H1 (cell line): ENCODE measurements around the gene KCNQ1. TPM values are rescaled to one million over a fixed set of nuclear protein-coding genes. Genes with fewer than 3 reads are reported as not detected.

Source experiments
- CTCF ChIA-PET: fragments of 300-600 bp; sonication (Branson Sonifier 250); formaldehyde crosslinking; loops from one replicate; lab custom pipeline; 2021; ENCODE audit not compliant: partially characterized antibody; lab: Charles Lee
- POLR2A ChIA-PET: fragments of 300-600 bp; sonication (Branson Sonifier 250); formaldehyde crosslinking; loops from one replicate; lab custom pipeline; 2021; ENCODE audit warnings: inconsistent platforms; ENCODE audit not compliant: partially characterized antibody; lab: Charles Lee
- DNase-seq, 2 experiments: peaks; one replicate each; pipeline versions ENCODE4 v3.0.0 to v3.0.0-alpha.2; 2010 to 2022; ENCODE audit warnings: low spot score in 2 of 2, low read depth in 1 of 2, mixed read lengths in 1 of 2
- FAIRE-seq: peaks from 2 replicates; lab custom pipeline; 2011; peaks lifted over from hg19 to GRCh38; lab: Jason Lieb, UNC
- H2AFZ ChIP-seq: 2 replicates; pipeline ENCODE4 v1.8.1; 2012; ENCODE audit warnings: low read length, inconsistent platforms
- H2AK5ac ChIP-seq: 2 replicates; pipeline ENCODE4 v1.6.1; 2013; ENCODE audit warnings: low read depth, low read length
- H2BK120ac ChIP-seq: replicated peaks from 2 replicates; pipeline ENCODE3; 2013; ENCODE audit warnings: low read depth, low read length, inconsistent platforms
- H2BK12ac ChIP-seq: 2 replicates; pipeline ENCODE4 v1.6.1; 2013; ENCODE audit warnings: low read depth, low read length
- H2BK15ac ChIP-seq: 2 replicates; pipeline ENCODE4 v1.6.1; 2013; ENCODE audit warnings: low read length
- H2BK20ac ChIP-seq: 2 replicates; pipeline ENCODE4 v1.6.1; 2013; ENCODE audit warnings: low read length
- H2BK5ac ChIP-seq: 2 replicates; pipeline ENCODE4 v1.6.1; 2013; ENCODE audit warnings: low read depth, low read length
- H3K14ac ChIP-seq: 2 replicates; pipeline ENCODE4 v1.6.1; 2013; ENCODE audit warnings: inconsistent platforms; ENCODE audit not compliant: insufficient read length
- H3K18ac ChIP-seq: 2 replicates; pipeline ENCODE4 v1.6.1; 2013; ENCODE audit warnings: low read length; ENCODE audit errors: extremely low read depth
- H3K23ac ChIP-seq: 2 replicates; pipeline ENCODE4 v1.6.1; 2013; ENCODE audit warnings: inconsistent platforms; ENCODE audit not compliant: insufficient read length
- H3K23me2 ChIP-seq: 2 replicates; pipeline ENCODE4 v1.6.1; 2013; ENCODE audit warnings: low read depth, low read length
- H3K27ac ChIP-seq: 2 replicates; pipeline ENCODE4 v1.6.1; 2011; ENCODE audit warnings: low read depth, low read length, inconsistent platforms
- H3K27me3 ChIP-seq, 4 experiments: replicated peaks in 1 of 4; 1 replicate in 1 of 4; 2 replicates in 3 of 4; pipeline versions ENCODE4 v1.6.1 to v1.8.1; 2011 to 2013; ENCODE audit warnings: low read length in 3 of 4, mild to moderate bottlenecking in 3 of 4, inconsistent platforms in 2 of 4, mixed read lengths in 2 of 4, moderate library complexity in 1 of 4; ENCODE audit not compliant: control insufficient read depth in 3 of 4, insufficient read depth in 3 of 4; ENCODE audit errors: extremely low read depth in 1 of 4
- H3K36me3 ChIP-seq, 4 experiments: 2 replicates each; pipeline versions ENCODE4 v1.6.1 to v1.8.1; 2011 to 2013; ENCODE audit warnings: mild to moderate bottlenecking in 4 of 4, low read length in 3 of 4, moderate library complexity in 2 of 4, control low read depth in 1 of 4, inconsistent platforms in 1 of 4; ENCODE audit not compliant: insufficient read depth in 4 of 4, control insufficient read depth in 2 of 4
- H3K4ac ChIP-seq: replicated peaks from 2 replicates; pipeline ENCODE3; 2013; ENCODE audit warnings: low read length, low read depth, mixed read lengths, inconsistent platforms; ENCODE audit not compliant: insufficient read length
- H3K4me1 ChIP-seq, 4 experiments: replicated peaks in 1 of 4; 1 replicate in 1 of 4; 2 replicates in 3 of 4; pipeline versions ENCODE4 v1.6.1 to v1.8.1; 2011 to 2013; ENCODE audit warnings: low read length in 3 of 4, inconsistent platforms in 2 of 4, mixed read lengths in 1 of 4; ENCODE audit not compliant: insufficient read depth in 4 of 4, control insufficient read depth in 3 of 4
- H3K4me2 ChIP-seq, 2 experiments: 2 replicates each; pipeline versions ENCODE4 v1.6.1 to v1.8.1; 2011 to 2013; ENCODE audit warnings: low read depth in 2 of 2, low read length in 2 of 2, control low read depth in 1 of 2, inconsistent platforms in 1 of 2, mild to moderate bottlenecking in 1 of 2; ENCODE audit not compliant: insufficient read depth in 1 of 2
- H3K4me3 ChIP-seq, 4 experiments: fragments of 200-600, 300-600 bp in 1 of 4; sonication (generic), shearing (Covaris generic), sonication (Bioruptor Twin) in 1 of 4; 2 replicates each; pipeline versions ENCODE4 v1.5.1 to v1.8.1; 2011 to 2016; ENCODE audit warnings: low read length in 4 of 4, low read depth in 3 of 4, control low read depth in 2 of 4, inconsistent platforms in 2 of 4, mild to moderate bottlenecking in 2 of 4, mixed read lengths in 1 of 4, moderate library complexity in 1 of 4; ENCODE audit not compliant: insufficient read depth in 2 of 4; ENCODE audit errors: extremely low read depth in 1 of 4
- H3K56ac ChIP-seq: replicated peaks from 2 replicates; pipeline ENCODE3; 2013; ENCODE audit warnings: low read depth, mild to moderate bottlenecking, mixed read lengths, low read length, inconsistent platforms; ENCODE audit not compliant: insufficient read length
- H3K79me1 ChIP-seq: 2 replicates; pipeline ENCODE4 v1.6.1; 2013; ENCODE audit warnings: low read depth, low read length, control low read depth
- H3K79me2 ChIP-seq, 2 experiments: 2 replicates each; pipeline versions ENCODE4 v1.6.1 to v1.8.1; 2012 to 2013; ENCODE audit warnings: low read length in 2 of 2, mild to moderate bottlenecking in 2 of 2, inconsistent platforms in 1 of 2; ENCODE audit not compliant: insufficient read depth in 2 of 2, control insufficient read depth in 1 of 2
- H3K9ac ChIP-seq, 4 experiments: replicated peaks in 1 of 4; 1 replicate in 1 of 4; 2 replicates in 3 of 4; pipeline versions ENCODE4 v1.6.1 to v1.8.1; 2011 to 2013; ENCODE audit warnings: low read depth in 3 of 4, low read length in 3 of 4, control low read depth in 2 of 4, mild to moderate bottlenecking in 2 of 4, moderate library complexity in 2 of 4, inconsistent platforms in 1 of 4; ENCODE audit errors: extremely low read depth in 1 of 4
- H3K9me3 ChIP-seq, 2 experiments: 2 replicates each; pipeline versions ENCODE4 v1.6.1 to v1.8.1; 2012 to 2013; ENCODE audit warnings: mild to moderate bottlenecking in 2 of 2, moderate library complexity in 2 of 2, control low read depth in 1 of 2, inconsistent platforms in 1 of 2, low read depth in 1 of 2, low read length in 1 of 2, mixed read lengths in 1 of 2; ENCODE audit not compliant: insufficient read depth in 2 of 2
- H4K20me1 ChIP-seq, 2 experiments: replicated peaks in 1 of 2; 2 replicates each; pipeline versions ENCODE3 to v1.8.1; 2011 to 2013; ENCODE audit warnings: inconsistent platforms in 2 of 2, low read length in 2 of 2, mild to moderate bottlenecking in 1 of 2; ENCODE audit not compliant: insufficient read depth in 2 of 2, control insufficient read depth in 1 of 2
- H4K5ac ChIP-seq: 2 replicates; pipeline ENCODE4 v1.6.1; 2013; ENCODE audit warnings: low read length, low read depth, mixed read lengths, inconsistent platforms; ENCODE audit not compliant: insufficient read length
- H4K8ac ChIP-seq: 2 replicates; pipeline ENCODE4 v1.8.0; 2013; ENCODE audit warnings: mild to moderate bottlenecking, moderate library complexity, low read length, inconsistent platforms; ENCODE audit not compliant: insufficient read depth; ENCODE audit errors: extremely low read depth
- H4K91ac ChIP-seq: replicated peaks from 2 replicates; pipeline ENCODE3; 2013; ENCODE audit warnings: low read length, mixed read lengths, inconsistent platforms; ENCODE audit not compliant: insufficient read length
- CEBPB ChIP-seq: IDR thresholded peaks from 2 replicates; pipeline ENCODE4 v1.6.1; 2012; ENCODE audit warnings: low read depth, low read length
- CTBP2 ChIP-seq: IDR thresholded peaks from 2 replicates; pipeline ENCODE4 v1.7.0; 2011; ENCODE audit warnings: borderline replicate concordance, mild to moderate bottlenecking, moderate library complexity, mixed read lengths, low read length; ENCODE audit not compliant: insufficient read depth, insufficient read length
- KDM1A ChIP-seq: fragments of 200-600, 300-600 bp; sonication (generic); IDR thresholded peaks from 2 replicates; pipeline ENCODE4 v1.7.1; 2016; ENCODE audit warnings: mild to moderate bottlenecking, low read length, borderline replicate concordance
- NANOG ChIP-seq: IDR thresholded peaks from 2 replicates; pipeline ENCODE4 v1.6.1; 2011; ENCODE audit warnings: low read length, low read depth, mild to moderate bottlenecking, inconsistent platforms; ENCODE audit not compliant: insufficient read depth, poor library complexity, severe bottlenecking
- NRF1 ChIP-seq: IDR thresholded peaks from 2 replicates; pipeline ENCODE4 v1.6.1; 2011; ENCODE audit warnings: mild to moderate bottlenecking, low read depth, low read length, improper control_type of control experiment
- SP1 ChIP-seq: IDR thresholded peaks from 2 replicates; pipeline ENCODE4 v1.6.1; 2011; ENCODE audit warnings: low read depth, low read length
- SRF ChIP-seq: IDR thresholded peaks from 2 replicates; pipeline ENCODE4 v1.6.1; 2011; ENCODE audit warnings: mild to moderate bottlenecking, low read depth, low read length, moderate library complexity
- TCF12 ChIP-seq: IDR thresholded peaks from 2 replicates; pipeline ENCODE4 v1.6.1; 2011; ENCODE audit warnings: low read depth, mild to moderate bottlenecking, low read length
- TEAD4 ChIP-seq: IDR thresholded peaks from 2 replicates; pipeline ENCODE4 v1.6.1; 2012; ENCODE audit warnings: low read depth, low read length, inconsistent platforms, mixed read lengths
- WGBS, 2 experiments: shearing (Covaris generic) in 1 of 2; methylation state at CpG; one replicate each; pipeline versions ENCODE4 v1.1.6 to v1.1.7; 2013 to 2015; ENCODE audit warnings: low lambda C conversion rate in 2 of 2, mixed read lengths in 2 of 2, inconsistent platforms in 1 of 2, low coverage in 1 of 2, missing lambda C conversion rate in 1 of 2; ENCODE audit not compliant: insufficient replicate concordance in 2 of 2, insufficient coverage in 1 of 2, insufficient read length in 1 of 2; ENCODE audit errors: extremely low coverage in 1 of 2, missing lambda C conversion rate in 1 of 2; 5-methylcytosine and 5-hydroxymethylcytosine counted together
- polyA plus RNA-seq, 7 experiments: library from polyadenylated mRNA; depleted of rRNA in 3 of 7; stranded (reverse) in 5 of 7; unstranded in 2 of 7; fragments of >200 nt in 5 of 7; fragments of 200-250 nt in 2 of 7; gene quantifications; 1 replicate in 5 of 7; 2 replicates in 1 of 7; 4 replicates in 1 of 7; pipeline versions ENCODE4 v1.2.1 to v1.2.3, GENCODE V29; 2011 to 2013; ENCODE audit warnings: missing spikeins in 2 of 7, mixed read lengths in 2 of 7
- total RNA-seq: library from RNA; stranded (reverse); fragmentation: NEBNext Ultra II Directional; extraction: Animal tissue kit (Norgen Biotek cat#: 25700); gene quantifications from 2 replicates; pipeline ENCODE4 v1.2.1, GENCODE V29; 2021

Gene KCNQ1
- total and polyA plus RNA-seq, 2 of the 8 experiments (the other 6 are each of a cell fraction or from before 2014, with no cell fraction given), result 1.9 to 2.0 TPM

- H3K9me3 ChIP-seq, result no peaks in the 10 kb centered on the region
- H3K36me3 ChIP-seq, result peaks cover 0 to 1% (median 0%) of the 10 kb centered on the region in 4 experiments; a peak in 1 of 8 replicates
- H3K14ac ChIP-seq, result no peak overlapping the region
- no peak overlapping the region; the same call in 1 of the 2 replicates for H2BK20ac ChIP-seq
- H2BK15ac ChIP-seq, result no peak overlapping the region
- H3K79me1 ChIP-seq, result no peaks in the 10 kb centered on the region
- H3K27ac ChIP-seq, result no peak overlapping the region
- H4K5ac ChIP-seq, result no peak overlapping the region
- ChIA-PET CTCF (interaction anchor here (0.6 to 13.5 kb wide), 53 partner anchors 8 to 466 kb away, joined by 3 to 521 read pairs (median 5); partner anchors contain the start of gene PHLDA2), POLR2A (interaction anchor here (0.9 to 1.9 kb wide), 3 partner anchors 121 to 355 kb away, joined by 3 to 8 read pairs (median 3); no protein-coding TSS in a partner anchor)
- no peak overlapping the region for H3K4me2 ChIP-seq
- peaks cover 3 to 5% of the 10 kb centered on the region in 2 experiments for H4K20me1 ChIP-seq
- FAIRE-seq (no peak), DNase-seq (peak; percentile 70 to 98)
- no peak overlapping the region for H4K8ac ChIP-seq
- H2BK12ac ChIP-seq, result no peak overlapping the region
- no peak overlapping the region for H3K18ac ChIP-seq
- peaks cover 2 to 52% (median 28%) of the 10 kb centered on the region in 4 experiments for H3K27me3 ChIP-seq
- no peak overlapping the region for H3K9ac ChIP-seq
- 34% methylated on average over 19 of the region's 25 CpGs; no CpG with 5 or more reads in 1 of the 2 experiments for WGBS, 2 experiments
- H3K56ac ChIP-seq, result no peak overlapping the region
- H2BK5ac ChIP-seq, result no peak overlapping the region
- no peak overlapping the region for H4K91ac ChIP-seq
- H3K79me2 ChIP-seq, result no peaks in the 10 kb centered on the region
- H3K4ac ChIP-seq, result no peak overlapping the region
- H3K4me1 ChIP-seq, result peaks cover 0 to 36% (median 28%) of the 10 kb centered on the region in 4 experiments; a peak in 6 of 7 replicates
- no peak overlapping the region for H2BK120ac ChIP-seq
- H2AK5ac ChIP-seq, result no peak overlapping the region
- H2AFZ ChIP-seq, result no peak overlapping the region
- H3K23ac ChIP-seq, result no peak overlapping the region
- H3K23me2 ChIP-seq, result peaks cover 16% of the 10 kb centered on the region
- no peak overlapping the region for H3K4me3 ChIP-seq
- TF ChIP-seq TEAD4 (no peak), SP1 (no peak), CEBPB (no peak), NANOG (no peak), CTBP2 (no peak), NRF1 (no peak), KDM1A (no peak), SRF (no peak), TCF12 (no peak)
Observed at GRCh38 chr11:2888266-2888968, 443.6 kb downstream of the KCNQ1 start.
